ENCODE measurements around the gene LRTM2.

DNA sequence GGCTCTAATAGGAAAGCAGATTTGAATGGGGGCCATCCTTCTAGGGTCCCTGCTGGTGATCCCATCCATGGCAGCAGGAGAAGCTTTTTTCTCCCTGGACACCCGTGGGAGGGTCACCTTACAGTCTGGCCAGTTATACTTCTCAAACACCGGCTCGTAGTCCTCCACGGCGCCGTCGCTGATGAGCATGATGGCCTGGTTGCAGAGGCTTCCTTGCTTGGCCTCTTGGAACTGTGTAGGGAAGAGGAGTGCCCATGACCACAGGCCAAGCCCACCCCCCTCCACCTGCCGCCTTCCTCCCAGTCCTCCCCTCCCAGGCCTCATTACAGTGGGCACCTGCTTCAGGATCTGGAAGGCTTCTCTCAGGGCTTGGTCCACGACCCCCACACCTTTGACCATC, 64.3 kb downstream of the LRTM2 start:
- TF ChIP-seq POLR2AphosphoS5 (IDR thresholded peaks at IDR 0.05; ENCODE audit: borderline replicate concordance, low read depth, low read length) (no peak), EZH2 (IDR thresholded peaks at IDR 0.05) (no peak)
